GM19438 (cell line): ENCODE measurements around the gene APOLD1.
"Not testable (repeated sequence)": the region's sequence is repeated elsewhere in the genome, so short reads cannot be mapped to it uniquely, and the experiment has no call there.

ENCODE experiments used
- ATAC-seq: cut with Tn5 transposase; IDR thresholded peaks from one replicate; pipeline ENCODE4 v1.9.1; 2021; ENCODE audit warnings: low read depth; ENCODE audit not compliant: unreplicated experiment

Gene APOLD1, protein sequence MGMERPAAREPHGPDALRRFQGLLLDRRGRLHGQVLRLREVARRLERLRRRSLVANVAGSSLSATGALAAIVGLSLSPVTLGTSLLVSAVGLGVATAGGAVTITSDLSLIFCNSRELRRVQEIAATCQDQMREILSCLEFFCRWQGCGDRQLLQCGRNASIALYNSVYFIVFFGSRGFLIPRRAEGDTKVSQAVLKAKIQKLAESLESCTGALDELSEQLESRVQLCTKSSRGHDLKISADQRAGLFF

DNA sequence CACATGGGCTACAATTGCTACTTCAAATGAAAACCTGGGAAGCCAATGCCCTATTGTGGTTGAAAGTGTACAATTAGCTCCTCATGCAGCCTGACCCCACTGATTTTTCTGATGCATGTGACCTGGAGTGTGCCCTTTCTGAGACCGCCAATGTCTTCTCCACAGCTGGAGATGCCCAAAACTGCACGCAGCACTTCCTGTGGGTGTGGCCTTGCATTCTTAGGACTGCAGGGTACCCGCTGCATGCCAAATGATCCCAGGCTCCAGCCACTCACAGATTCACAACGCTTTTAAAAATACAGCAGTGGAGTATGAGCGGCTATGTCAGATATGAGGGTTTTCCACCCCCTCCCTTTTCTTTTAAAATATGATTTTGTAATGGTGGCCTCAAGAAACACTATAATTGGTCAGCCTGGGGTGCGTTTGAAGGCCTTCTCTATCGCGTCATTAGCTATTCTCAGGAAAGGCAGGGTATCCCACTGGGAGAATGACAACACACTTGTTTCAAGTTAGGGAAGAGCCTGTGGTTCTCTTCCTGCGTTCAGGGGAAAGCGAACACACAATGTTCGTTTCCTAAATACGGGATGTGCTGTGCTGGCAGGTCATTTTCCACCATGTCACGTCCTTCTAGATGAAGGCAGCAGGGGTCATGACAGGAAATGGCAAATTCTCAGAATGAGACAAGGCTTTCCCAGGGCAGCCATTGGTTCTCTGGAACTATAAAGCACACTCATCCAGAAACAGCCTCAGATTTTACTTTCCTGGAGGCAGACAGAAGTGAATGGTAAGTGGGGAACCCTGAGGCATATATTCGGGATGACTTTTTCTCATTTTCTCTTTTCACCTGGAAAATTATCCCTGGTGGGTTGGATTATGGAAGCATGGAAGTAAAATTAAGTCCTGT is at the start of gene APOLD1:
Gene APOLD1, plus strand, starts transcription at position 749 of the 904 bp plus-strand sequence. Its CDS starts 33 bp downstream, at position 782.
- ATAC-seq = no peak

- ATAC-seq = peak; percentile 81
Observed at GRCh38 chr12:12736759-12737676, 48.4 kb upstream of the APOLD1 start.

GRCh38 chr12:12738152-12738551 is 47.3 kb upstream of the APOLD1 start:
- ATAC-seq = not testable (repeated sequence)

- ATAC-seq = no peak
Observed at GRCh38 chr12:12741660-12742059, 43.8 kb upstream of the APOLD1 start.

DNA sequence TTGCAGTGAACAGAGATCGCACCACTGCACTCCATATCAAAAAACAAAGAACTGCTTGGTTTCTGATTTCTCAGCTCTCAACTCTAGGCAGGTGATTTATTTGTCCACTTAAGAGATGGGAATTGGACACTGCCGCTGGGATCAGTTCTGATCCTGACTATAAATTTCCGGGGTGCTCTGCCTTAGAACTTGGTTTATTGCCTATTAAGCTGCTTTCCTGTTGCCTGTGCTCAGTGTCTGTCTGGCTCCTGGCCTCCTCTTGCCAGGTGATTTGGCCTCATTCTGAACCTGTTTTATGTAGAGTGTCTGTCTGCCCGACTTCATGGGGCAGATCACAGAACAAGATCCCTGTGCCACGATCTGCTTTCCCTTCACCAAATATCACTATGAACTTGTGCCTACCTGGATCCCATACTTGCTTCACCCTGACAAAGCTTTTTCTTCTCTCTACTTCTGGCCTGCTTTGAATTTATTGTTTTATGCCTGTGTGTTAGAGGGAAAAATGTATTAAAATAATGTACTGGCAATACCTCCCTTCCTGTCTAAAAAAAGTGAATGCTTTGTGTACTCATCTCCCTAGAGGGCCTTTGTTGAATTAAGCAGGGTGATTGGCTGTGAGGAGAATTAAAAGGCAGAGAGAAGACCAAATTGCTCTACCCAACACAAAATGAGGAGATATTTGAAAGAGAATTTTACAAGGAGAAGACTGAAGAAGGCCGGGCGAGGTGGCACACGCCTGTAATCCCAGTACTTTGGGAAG is 40.7 kb upstream of the APOLD1 start:
- no peak for ATAC-seq

DNA sequence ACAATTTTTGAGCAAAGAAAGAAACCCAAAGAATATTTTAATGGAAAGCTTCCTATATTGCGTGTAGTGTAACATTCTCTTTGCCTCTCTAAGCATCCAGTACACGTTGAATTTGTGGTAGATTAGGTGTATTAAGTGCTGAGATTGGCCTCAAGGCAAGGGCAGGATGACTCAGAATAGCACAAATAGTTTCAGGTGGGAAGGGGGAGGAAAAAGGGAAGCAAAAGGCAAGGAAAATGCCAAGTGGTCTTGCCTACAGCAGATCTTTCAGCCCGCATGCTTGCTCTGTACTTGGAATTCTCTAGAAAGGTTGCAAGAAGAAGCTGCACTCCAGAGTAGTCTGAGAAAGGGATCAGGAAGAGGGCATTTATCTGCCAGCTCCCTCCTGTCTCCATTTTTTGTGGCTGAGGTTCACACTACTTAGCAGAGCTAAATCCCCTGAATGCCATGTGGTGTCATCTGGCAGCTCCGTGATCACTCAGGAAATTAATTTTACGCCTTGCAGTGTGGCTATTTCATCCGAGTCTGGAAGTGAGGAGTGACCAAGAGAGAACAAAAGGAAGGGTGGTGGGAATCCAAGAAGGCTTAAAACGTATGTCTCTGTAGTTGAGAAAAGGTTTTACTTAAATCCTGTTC is 39.8 kb upstream of the APOLD1 start:
- ATAC-seq = no peak

- no peak for ATAC-seq
Observed at GRCh38 chr12:12747278-12747677, 38.2 kb upstream of the APOLD1 start.

DNA sequence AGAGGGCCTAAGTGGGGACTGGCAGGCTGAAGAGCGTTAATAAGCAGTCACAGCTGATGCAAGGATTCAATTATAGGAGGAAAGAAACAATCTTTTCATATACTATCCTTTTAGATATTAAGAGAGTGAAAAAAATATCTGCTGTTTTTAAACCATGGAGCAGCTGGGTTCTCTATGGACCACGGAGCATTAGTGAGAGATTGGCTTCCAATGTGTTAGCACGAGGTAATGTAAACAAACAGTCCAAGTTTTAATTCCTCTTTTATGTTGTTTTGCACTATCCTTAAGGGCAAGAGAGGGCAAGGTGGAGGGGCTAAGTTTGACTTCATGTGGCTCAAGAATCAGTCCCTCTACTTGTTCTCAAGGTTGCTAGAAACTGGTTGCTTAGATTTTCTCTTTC is 37.4 kb upstream of the APOLD1 start:
- ATAC-seq = no peak

- ATAC-seq = no peak
Observed at GRCh38 chr12:12749433-12749832, 36.0 kb upstream of the APOLD1 start.

- no peak for ATAC-seq
Observed at GRCh38 chr12:12755923-12756322, 29.5 kb upstream of the APOLD1 start.

- no peak for ATAC-seq
Observed at GRCh38 chr12:12757121-12757520, 28.3 kb upstream of the APOLD1 start.

- ATAC-seq = no peak
Observed at GRCh38 chr12:12759234-12759915, 26.1 kb upstream of the APOLD1 start.

- no peak for ATAC-seq
Observed at GRCh38 chr12:12764824-12765223, 20.6 kb upstream of the APOLD1 start.

DNA sequence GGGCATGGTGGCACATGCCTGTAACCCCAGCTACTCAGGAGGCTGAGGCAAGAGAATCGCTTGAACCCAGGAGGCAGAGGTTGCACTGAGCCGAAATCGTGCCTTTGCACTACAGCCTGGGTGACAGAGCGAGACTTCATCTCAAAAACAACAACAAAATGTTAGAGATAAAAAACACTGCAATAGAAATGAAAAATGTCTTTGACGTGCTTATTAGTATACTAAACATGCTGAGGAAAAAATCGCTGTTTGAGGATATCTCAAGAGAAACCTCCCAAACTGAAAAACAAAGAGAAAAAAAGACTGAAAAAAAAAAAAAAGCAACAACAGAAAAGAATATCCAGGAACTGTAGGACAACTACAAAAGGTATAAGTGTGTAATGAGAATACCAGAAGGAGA is 15.2 kb upstream of the APOLD1 start:
- ATAC-seq = no peak

DNA sequence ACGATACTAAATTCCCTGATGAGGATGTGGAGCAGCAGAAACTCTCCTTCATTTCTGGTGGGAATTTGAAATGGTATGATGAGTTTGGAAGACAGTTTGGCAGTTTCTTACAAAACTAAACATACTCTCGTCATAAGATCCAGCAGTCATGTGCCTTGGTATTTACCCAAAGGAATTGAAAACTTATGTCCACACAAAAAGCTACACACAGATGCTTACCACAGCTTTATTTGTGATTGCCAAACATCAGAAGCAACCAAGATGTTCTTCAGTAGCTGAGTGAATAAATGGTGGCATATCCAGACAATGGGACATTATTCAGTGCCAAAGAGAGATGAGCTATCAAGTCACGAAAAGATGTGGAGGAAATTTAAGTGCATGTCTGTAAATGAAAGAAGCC is 10.7 kb upstream of the APOLD1 start:
- ATAC-seq = no peak

DNA sequence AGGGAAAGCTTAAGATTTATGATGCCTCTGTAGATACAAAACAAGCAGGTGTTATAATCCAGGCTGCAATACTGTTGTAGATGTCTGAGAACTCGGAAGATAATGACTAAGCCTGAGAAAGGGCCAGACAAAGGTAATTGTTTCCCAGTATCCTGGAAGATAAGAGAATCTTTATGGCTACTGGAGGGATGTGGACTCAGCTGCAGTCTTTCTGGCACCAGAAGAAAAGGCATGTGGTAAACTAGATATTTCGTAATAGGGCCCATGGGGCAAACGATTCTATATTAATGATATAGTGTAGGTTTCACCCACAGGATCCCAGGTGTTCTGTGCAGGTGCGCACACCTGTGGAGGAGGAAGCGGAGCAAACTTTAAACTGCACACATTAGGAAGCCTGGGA is 9.2 kb upstream of the APOLD1 start:
- ATAC-seq = no peak

DNA sequence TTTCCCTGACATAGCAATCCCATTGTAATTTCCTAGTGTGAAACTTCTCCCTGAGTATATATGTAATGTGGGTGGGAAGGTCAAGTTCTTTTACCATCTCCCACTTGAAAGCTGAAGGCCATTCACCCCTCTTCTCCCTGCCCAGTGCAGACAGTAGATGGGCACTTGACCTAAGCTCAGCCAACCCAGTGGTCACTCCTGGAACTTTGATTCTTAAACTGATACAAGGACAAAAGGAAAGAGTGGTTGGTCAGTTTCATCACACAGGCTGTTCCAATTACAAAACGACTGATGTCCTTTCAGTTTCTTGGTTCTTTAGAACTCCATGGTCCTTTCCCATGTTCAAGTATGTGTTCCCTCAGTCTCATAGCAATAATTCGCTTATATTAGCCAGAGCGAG is 8.4 kb upstream of the APOLD1 start:
- no peak for ATAC-seq

GRCh38 chr12:12779007-12779406 is 6.5 kb upstream of the APOLD1 start:
- no peak for ATAC-seq

DNA sequence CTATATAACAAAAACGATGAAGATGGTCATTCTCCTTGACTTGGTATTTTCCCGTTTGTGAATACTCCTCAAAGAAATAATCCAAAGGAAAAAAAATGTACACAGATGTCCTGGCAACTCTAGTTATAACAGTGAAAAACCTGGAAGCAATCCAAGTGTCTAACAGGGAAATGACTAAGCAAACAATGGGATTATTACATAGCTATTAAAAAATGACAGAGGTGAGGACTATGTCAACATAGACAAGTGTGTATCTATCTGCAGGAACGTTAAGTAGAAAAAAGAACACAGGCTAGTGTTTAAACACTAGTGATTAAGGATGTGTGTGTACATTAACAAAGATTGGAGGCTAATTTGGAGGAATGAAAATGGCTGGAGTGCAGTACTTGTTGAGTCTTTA is 5.9 kb upstream of the APOLD1 start:
- no peak for ATAC-seq
